Endodermal cell (in vitro differentiated cells): ENCODE measurements around the gene SLIT3. TPM values are rescaled to one million over a fixed set of nuclear protein-coding genes. Genes with fewer than 3 reads are reported as not detected.
A peak's percentile ranks its signal among the peaks of the same experiment; 100 is the strongest.

Experiments
- DNase-seq: peaks from one replicate; pipeline ENCODE4 v3.0.0-alpha.2; 2017
- H3K27ac ChIP-seq: 2 replicates; pipeline ENCODE4 v1.5.1; 2013; ENCODE audit warnings: mild to moderate bottlenecking, low read depth, low read length, moderate library complexity
- H3K27me3 ChIP-seq: 2 replicates; pipeline ENCODE4 v1.6.1; 2013; ENCODE audit warnings: mild to moderate bottlenecking, low read length, moderate library complexity; ENCODE audit not compliant: insufficient read depth, control insufficient read depth, poor library complexity, severe bottlenecking
- H3K36me3 ChIP-seq: 2 replicates; pipeline ENCODE4 v1.7.0; 2013; ENCODE audit warnings: mild to moderate bottlenecking, low read length, moderate library complexity; ENCODE audit not compliant: control insufficient read depth, insufficient read depth
- H3K4me1 ChIP-seq: one replicate; pipeline ENCODE4 v1.7.0; 2013; ENCODE audit warnings: low read length; ENCODE audit not compliant: control insufficient read depth, insufficient read depth
- H3K4me3 ChIP-seq: 2 replicates; pipeline ENCODE4 v1.5.1; 2013; ENCODE audit warnings: mild to moderate bottlenecking, low read length, moderate library complexity
- H3K9ac ChIP-seq: 2 replicates; pipeline ENCODE4 v1.6.1; 2013; ENCODE audit warnings: mild to moderate bottlenecking, low read length, moderate library complexity; ENCODE audit not compliant: poor library complexity, severe bottlenecking; ENCODE audit errors: extremely low read depth
- H3K9me3 ChIP-seq: 2 replicates; pipeline ENCODE4 v1.6.1; 2013; ENCODE audit warnings: mild to moderate bottlenecking, low read length, moderate library complexity; ENCODE audit not compliant: control insufficient read depth
- H3K27ac Mint-ChIP-seq: 2 replicates; pipeline ENCODE4 v1.8.0; 2020; ENCODE audit warnings: mixed read lengths
- H3K27me3 Mint-ChIP-seq: 2 replicates; pipeline ENCODE4 v1.8.0; 2021; ENCODE audit warnings: mild to moderate bottlenecking, mixed read lengths; ENCODE audit not compliant: insufficient read depth
- H3K36me3 Mint-ChIP-seq: 2 replicates; pipeline ENCODE4 v1.8.0; 2020; ENCODE audit warnings: low read depth, mixed read lengths
- H3K4me1 Mint-ChIP-seq: 2 replicates; pipeline ENCODE4 v1.8.0; 2020; ENCODE audit warnings: mixed read lengths
- H3K4me3 Mint-ChIP-seq: 2 replicates; pipeline ENCODE4 v1.8.0; 2020; ENCODE audit warnings: mild to moderate bottlenecking, moderate library complexity, mixed read lengths
- H3K9me3 Mint-ChIP-seq: 2 replicates; pipeline ENCODE4 v1.8.0; 2020; ENCODE audit warnings: mild to moderate bottlenecking, mixed read lengths
- CTCF ChIP-seq: fragments of 200-600 bp; sonication (generic); conservative IDR thresholded peaks from 2 replicates; pipeline ENCODE4 v1.5.0; 2021; ENCODE audit warnings: antibody characterized with exemption, mild to moderate bottlenecking
- whole genome bisulfite sequencing, 2 experiments: methylation state at CpG; one replicate each; pipeline versions ENCODE4 v1.1.5 to v1.1.7; 2013; ENCODE audit warnings: missing lambda C conversion rate in 2 of 2, mixed read lengths in 1 of 2; ENCODE audit not compliant: insufficient coverage in 1 of 2, insufficient read length in 1 of 2; 5-methylcytosine and 5-hydroxymethylcytosine counted together
- total RNA-seq, 2 donors: library from RNA; stranded (reverse); fragmentation: NEBNext Ultra II Directional in 1 of 2; extraction: Animal tissue kit (Norgen Biotek cat#: 25700) in 1 of 2; gene quantifications; 2 replicates in 1 of 2; 3 replicates in 1 of 2; pipeline ENCODE4 v1.2.1, GENCODE V29; 2021

Gene SLIT3
- total RNA-seq, 2 donors from 2014 or later, result 2.5 to 3.4 TPM

GRCh38 chr5:168875832-168876231, 425.1 kb downstream of the SLIT3 start:
- WGBS, 2 experiments, result 58 to 65% methylated on average over 5 of the region's 5 CpGs
- no peak overlapping the region for H3K9ac ChIP-seq
- H3K9me3 ChIP-seq, result no peaks in the 10 kb centered on the region
- peaks cover 7% of the 10 kb centered on the region for H3K4me1 ChIP-seq
- H3K27me3 Mint-ChIP-seq, result peaks cover 3% of the 10 kb centered on the region
- no peaks in the 10 kb centered on the region for H3K9me3 Mint-ChIP-seq
- H3K36me3 ChIP-seq, result no peaks in the 10 kb centered on the region
- no peak overlapping the region for H3K4me3 Mint-ChIP-seq
- peak; percentile 58 for DNase-seq
- no peak for TF ChIP-seq CTCF
- peaks cover 6% of the 10 kb centered on the region for H3K27me3 ChIP-seq
- no peaks in the 10 kb centered on the region for H3K36me3 Mint-ChIP-seq
- no peak overlapping the region for H3K4me3 ChIP-seq
- peak overlapping the region; percentile 20 for H3K27ac Mint-ChIP-seq
- H3K27ac ChIP-seq, result peak overlapping the region; percentile 6
- peaks cover 16% of the 10 kb centered on the region for H3K4me1 Mint-ChIP-seq

GRCh38 chr5:168874713-168875380, 426.1 kb downstream of the SLIT3 start:
- H3K4me3 ChIP-seq, result no peak overlapping the region
- H3K36me3 Mint-ChIP-seq, result no peaks in the 10 kb centered on the region
- 72 to 74% methylated on average over 6 of the region's 6 CpGs for WGBS, 2 experiments
- peaks cover 16% of the 10 kb centered on the region for H3K27me3 ChIP-seq
- H3K27me3 Mint-ChIP-seq, result peaks cover 10% of the 10 kb centered on the region
- peaks cover 11% of the 10 kb centered on the region for H3K4me1 Mint-ChIP-seq
- TF ChIP-seq CTCF, result peak; percentile 77
- no peak overlapping the region for H3K4me3 Mint-ChIP-seq
- H3K27ac ChIP-seq, result no peak overlapping the region
- H3K27ac Mint-ChIP-seq, result no peak overlapping the region
- no peaks in the 10 kb centered on the region for H3K9me3 ChIP-seq
- no peaks in the 10 kb centered on the region for H3K9me3 Mint-ChIP-seq
- DNase-seq, result no peak
- H3K9ac ChIP-seq, result no peak overlapping the region
- H3K36me3 ChIP-seq, result no peaks in the 10 kb centered on the region
- peaks cover 4% of the 10 kb centered on the region for H3K4me1 ChIP-seq

- H3K36me3 ChIP-seq, result no peaks in the 10 kb centered on the region
- TF ChIP-seq CTCF, result no peak
- no peaks in the 10 kb centered on the region for H3K36me3 Mint-ChIP-seq
- H3K27ac Mint-ChIP-seq, result no peak overlapping the region
- no peaks in the 10 kb centered on the region for H3K4me1 Mint-ChIP-seq
- no peak overlapping the region for H3K9ac ChIP-seq
- DNase-seq, result no peak
- H3K4me1 ChIP-seq, result no peaks in the 10 kb centered on the region
- H3K9me3 ChIP-seq, result no peaks in the 10 kb centered on the region
- H3K4me3 ChIP-seq, result no peak overlapping the region
- peaks cover 31% of the 10 kb centered on the region for H3K27me3 ChIP-seq
- no peak overlapping the region for H3K27ac ChIP-seq
- whole genome bisulfite sequencing, 2 experiments, result 77% methylated on average over 2 of the region's 3 CpGs; no CpG with 5 or more reads in 1 of the 2 experiments
- H3K4me3 Mint-ChIP-seq, result no peak overlapping the region
- no peaks in the 10 kb centered on the region for H3K9me3 Mint-ChIP-seq
- peaks cover 9% of the 10 kb centered on the region for H3K27me3 Mint-ChIP-seq
Measured at GRCh38 chr5:168872246-168872645, 428.7 kb downstream of the SLIT3 start.
